Thymus (tissue), 11 donors: ENCODE data around the gene RGS10. TPM values are rescaled to one million over a fixed set of nuclear protein-coding genes. Genes with fewer than 3 reads are reported as not detected.
"Not testable (repeated sequence)": the region's sequence is repeated elsewhere in the genome, so short reads cannot be mapped to it uniquely, and the experiment has no call there.

Experiments
- DNase-seq, 9 donors: peaks; one replicate each; pipeline ENCODE4 v3.0.0-alpha.2; 2013; ENCODE audit warnings: low spot score in 9 of 9, low read depth in 6 of 9, missing footprints in 1 of 9
- H3K27ac ChIP-seq, 2 donors: one replicate each; pipeline ENCODE4 v1.5.1; 2013; ENCODE audit warnings: control low read depth in 1 of 2, low read depth in 1 of 2, low read length in 1 of 2, mild to moderate bottlenecking in 1 of 2, moderate library complexity in 1 of 2
- H3K27me3 ChIP-seq, 2 donors: one replicate each; pipeline ENCODE4 v1.5.1; 2013; ENCODE audit warnings: low read length in 1 of 2; ENCODE audit not compliant: control insufficient read depth in 2 of 2, insufficient read depth in 1 of 2
- H3K36me3 ChIP-seq, 2 donors: one replicate each; pipeline ENCODE4 v1.5.1; 2013; ENCODE audit warnings: low read length in 1 of 2, mild to moderate bottlenecking in 1 of 2, moderate library complexity in 1 of 2; ENCODE audit not compliant: control insufficient read depth in 2 of 2, insufficient read depth in 2 of 2
- H3K4me1 ChIP-seq, 2 donors: one replicate each; pipeline ENCODE4 v1.5.1; 2013; ENCODE audit warnings: low read length in 2 of 2; ENCODE audit not compliant: control insufficient read depth in 2 of 2, insufficient read depth in 2 of 2
- H3K4me3 ChIP-seq, 2 donors: one replicate each; pipeline ENCODE4 v1.5.1; 2013; ENCODE audit warnings: low read length in 2 of 2, control low read depth in 1 of 2, mild to moderate bottlenecking in 1 of 2
- H3K9me3 ChIP-seq, 2 donors: one replicate each; pipeline ENCODE4 v1.5.1; 2013; ENCODE audit warnings: low read length in 1 of 2, mild to moderate bottlenecking in 1 of 2; ENCODE audit not compliant: control insufficient read depth in 2 of 2, insufficient read depth in 1 of 2
- WGBS: extraction: QIAGEN DNeasy Blood & Tissue Kit; methylation state at CpG from one replicate; pipeline ENCODE4 v1.1.7; 2013; 5-methylcytosine and 5-hydroxymethylcytosine counted together
- polyA plus RNA-seq: library from polyadenylated mRNA; stranded (reverse); fragments of 200-250 nt; gene quantifications from one replicate; pipeline ENCODE4 v1.2.3, GENCODE V29; 2013
- total RNA-seq: library from RNA; stranded (reverse); fragments of 120-200 nt; gene quantifications from one replicate; pipeline ENCODE4 v1.2.4, GENCODE V29; 2013
- donor health status: healthy.

Gene RGS10
- total and polyA plus RNA-seq, 2 donors, result 304 to 372 TPM

DNA sequence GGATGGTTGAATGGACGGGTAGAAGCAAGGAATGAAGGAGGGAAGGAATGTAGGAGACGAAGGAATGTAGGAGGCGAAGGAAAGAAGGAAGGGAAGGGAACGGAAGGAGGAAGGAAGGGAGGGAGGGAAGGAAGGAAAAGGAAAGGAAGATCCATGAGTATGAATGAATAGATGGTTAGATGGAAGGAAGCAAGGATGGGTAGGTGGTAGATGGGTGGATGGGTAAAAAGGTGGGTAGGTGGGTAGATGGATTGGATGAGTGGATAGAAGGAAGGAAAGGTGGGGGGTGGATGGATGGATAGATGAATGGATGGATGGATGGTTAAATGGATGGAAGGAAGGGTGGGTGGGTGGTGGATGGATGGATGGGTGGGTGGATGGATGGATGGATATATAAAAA is 77.4 kb downstream of the RGS10 start:
- Histone ChIP-seq H3K27ac (no peak overlapping the region), H3K27me3 (no peaks in the 10 kb centered on the region), H3K4me3 (no peak overlapping the region), H3K36me3 (no peaks in the 10 kb centered on the region), H3K4me1 (peaks cover 0 to 5% of the 10 kb centered on the region in 2 donors), H3K9me3 (peaks cover 0 to 8% of the 10 kb centered on the region in 2 donors)
- no peak for DNase-seq
- WGBS, result 86% methylated on average over 4 of the region's 4 CpGs

DNA sequence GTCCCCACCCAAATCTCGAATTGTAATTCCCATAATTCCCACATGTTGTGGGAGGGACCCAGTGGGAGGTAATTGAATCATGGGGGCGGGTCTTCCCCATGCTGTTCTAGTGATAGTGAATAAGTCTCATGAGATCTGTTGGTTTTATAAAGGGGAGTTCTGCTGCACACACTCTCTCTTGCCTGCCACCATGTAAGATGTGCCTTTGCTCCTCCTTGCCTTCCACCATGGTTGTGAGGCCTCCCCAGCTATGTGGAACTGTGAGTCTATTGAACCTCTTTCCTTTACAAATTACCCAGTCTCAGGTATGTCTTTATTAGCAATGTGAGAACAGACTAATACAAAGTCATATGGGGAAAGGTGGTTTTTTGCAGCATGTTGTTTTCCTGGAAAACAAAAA is 79.3 kb downstream of the RGS10 start:
- peaks cover 2 to 16% of the 10 kb centered on the region in 2 donors for H3K4me1 ChIP-seq
- H3K27ac ChIP-seq, H3K4me3 ChIP-seq, H3K9me3 ChIP-seq, DNase-seq, H3K36me3 ChIP-seq, H3K27me3 ChIP-seq: not testable (repeated sequence)
- WGBS, result 93% methylated on average over 2 of the region's 2 CpGs

DNA sequence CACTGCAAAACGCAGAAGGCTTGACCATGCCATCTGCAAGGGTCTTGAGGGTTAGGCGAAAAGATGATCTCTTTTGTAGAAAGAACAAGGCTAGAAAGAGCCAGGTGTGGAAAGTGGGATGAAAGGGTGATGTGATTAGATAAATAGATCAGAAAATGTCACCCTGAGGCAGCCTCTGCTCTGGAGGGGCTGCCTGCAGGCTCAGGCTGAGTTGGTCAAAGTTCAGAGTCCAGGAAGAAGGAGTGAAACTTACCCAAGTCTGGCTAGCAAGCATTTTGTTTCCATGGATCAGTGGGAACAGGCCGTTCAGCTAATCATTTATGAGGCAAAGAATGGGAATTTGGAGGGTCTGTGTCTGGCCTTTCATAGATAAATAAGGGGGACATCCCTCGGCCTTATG is 79.7 kb downstream of the RGS10 start:
- DNase-seq, result no peak
- Histone ChIP-seq H3K27me3 (no peaks in the 10 kb centered on the region), H3K4me1 (peaks cover 4 to 20% of the 10 kb centered on the region in 2 donors), H3K4me3 (no peak overlapping the region), H3K36me3 (peaks cover 0 to 2% of the 10 kb centered on the region in 2 donors), H3K9me3 (peaks cover 0 to 8% of the 10 kb centered on the region in 2 donors), H3K27ac (no peak overlapping the region)
- 97% methylated on average over 4 of the region's 4 CpGs for WGBS

DNA sequence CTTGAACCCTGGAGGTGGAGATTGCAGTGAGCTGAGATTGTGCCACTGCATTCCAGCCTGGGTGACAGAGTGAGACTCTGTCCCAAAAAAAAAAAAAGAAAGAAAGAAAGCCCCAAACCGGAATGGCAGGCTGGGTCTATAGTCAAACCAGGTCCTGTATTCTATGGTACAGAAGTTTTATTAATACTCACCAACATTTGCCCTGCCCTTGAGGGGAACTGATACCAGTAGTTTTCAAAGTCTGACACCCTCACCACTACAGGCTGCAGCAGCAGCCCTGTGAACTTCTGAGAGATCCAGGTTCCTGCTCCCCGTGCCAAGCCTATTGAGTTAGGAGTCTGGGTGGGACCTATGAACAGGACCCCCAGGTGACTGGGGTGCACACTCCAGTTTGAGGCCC is 80.6 kb downstream of the RGS10 start:
- WGBS, result 94% methylated on average over 2 of the region's 2 CpGs
- Histone ChIP-seq H3K36me3 (peaks cover 0 to 2% of the 10 kb centered on the region in 2 donors), H3K27ac (no peak overlapping the region), H3K9me3 (peaks cover 0 to 8% of the 10 kb centered on the region in 2 donors), H3K4me1 (peaks cover 4 to 25% of the 10 kb centered on the region in 2 donors), H3K27me3 (no peaks in the 10 kb centered on the region), H3K4me3 (no peak overlapping the region)
- DNase-seq, result no peak

DNA sequence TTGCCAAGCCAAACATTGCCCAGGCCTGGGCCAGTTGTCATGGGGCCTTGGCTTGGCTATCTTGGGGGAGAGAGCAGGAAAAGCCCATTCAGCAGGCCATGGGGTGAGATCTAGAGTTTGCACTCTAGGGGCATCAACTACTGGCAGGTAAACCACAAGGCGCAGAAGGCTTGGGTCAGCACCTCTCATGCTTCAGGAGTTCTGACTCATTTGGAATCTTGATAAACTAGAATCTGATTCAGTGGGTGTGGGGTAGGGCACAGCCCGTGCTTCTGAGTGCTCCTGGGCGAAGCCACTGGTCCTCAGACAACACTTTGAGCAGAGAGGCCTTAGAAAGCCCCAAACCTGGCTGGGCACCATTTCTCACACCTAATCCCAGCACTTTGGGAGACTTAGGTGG is 81.1 kb downstream of the RGS10 start:
- Histone ChIP-seq H3K4me3 (no peak overlapping the region), H3K36me3 (peaks cover 0 to 2% of the 10 kb centered on the region in 2 donors), H3K4me1 (peaks cover 4 to 28% of the 10 kb centered on the region in 2 donors), H3K9me3 (peaks cover 0 to 8% of the 10 kb centered on the region in 2 donors), H3K27ac (no peak overlapping the region), H3K27me3 (no peaks in the 10 kb centered on the region)
- WGBS, result 95% methylated on average over 3 of the region's 3 CpGs
- DNase-seq, result no peak

DNA sequence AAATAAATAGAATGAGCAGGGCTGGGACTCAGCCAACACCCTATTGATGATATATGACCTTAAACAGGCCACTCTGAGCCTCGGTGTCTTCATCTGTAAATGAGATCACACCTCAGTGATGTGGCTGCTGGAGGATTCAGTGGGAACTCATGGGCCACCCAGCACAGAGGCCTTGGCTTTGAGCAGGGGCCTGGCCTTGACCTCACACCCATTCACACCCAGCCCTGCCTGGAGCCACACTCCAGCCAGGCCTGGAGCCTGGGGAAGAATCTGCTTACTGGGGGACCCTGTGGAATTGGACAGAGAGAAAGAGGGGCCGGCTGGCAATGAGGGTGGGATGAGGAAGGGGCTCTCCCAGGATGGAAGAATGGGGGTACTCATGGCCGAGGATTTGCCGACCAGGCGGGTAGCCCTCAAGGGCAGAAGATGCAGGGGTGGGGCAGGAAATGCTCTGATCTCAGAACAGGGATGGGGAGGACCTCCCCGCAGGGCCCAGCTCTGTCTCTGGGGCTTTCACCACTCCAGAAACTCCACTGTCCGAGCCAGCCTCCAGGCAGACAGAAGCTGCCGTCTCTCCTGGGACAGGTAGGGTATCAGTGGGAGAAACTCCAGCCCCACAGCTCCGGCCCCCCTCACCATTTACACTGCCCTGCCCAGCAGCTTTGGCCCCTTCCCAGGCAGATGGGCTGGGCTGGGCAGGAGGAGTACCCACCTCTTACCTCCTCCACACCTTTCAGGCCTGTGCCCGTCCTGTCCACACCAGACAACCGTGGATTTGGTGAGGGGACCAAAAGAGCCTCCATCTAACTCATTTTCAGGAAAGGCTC is 81.9 kb downstream of the RGS10 start:
- H3K36me3 ChIP-seq, result peaks cover 2 to 6% of the 10 kb centered on the region in 2 donors
- DNase-seq, result no peak
- no peak overlapping the region for H3K4me3 ChIP-seq
- peaks cover 0 to 8% of the 10 kb centered on the region in 2 donors for H3K9me3 ChIP-seq
- H3K27ac ChIP-seq, result no peak overlapping the region
- H3K4me1 ChIP-seq, result peaks cover 4 to 28% of the 10 kb centered on the region in 2 donors
- WGBS, result 96% methylated on average over 11 of the region's 11 CpGs
- H3K27me3 ChIP-seq, result no peaks in the 10 kb centered on the region

DNA sequence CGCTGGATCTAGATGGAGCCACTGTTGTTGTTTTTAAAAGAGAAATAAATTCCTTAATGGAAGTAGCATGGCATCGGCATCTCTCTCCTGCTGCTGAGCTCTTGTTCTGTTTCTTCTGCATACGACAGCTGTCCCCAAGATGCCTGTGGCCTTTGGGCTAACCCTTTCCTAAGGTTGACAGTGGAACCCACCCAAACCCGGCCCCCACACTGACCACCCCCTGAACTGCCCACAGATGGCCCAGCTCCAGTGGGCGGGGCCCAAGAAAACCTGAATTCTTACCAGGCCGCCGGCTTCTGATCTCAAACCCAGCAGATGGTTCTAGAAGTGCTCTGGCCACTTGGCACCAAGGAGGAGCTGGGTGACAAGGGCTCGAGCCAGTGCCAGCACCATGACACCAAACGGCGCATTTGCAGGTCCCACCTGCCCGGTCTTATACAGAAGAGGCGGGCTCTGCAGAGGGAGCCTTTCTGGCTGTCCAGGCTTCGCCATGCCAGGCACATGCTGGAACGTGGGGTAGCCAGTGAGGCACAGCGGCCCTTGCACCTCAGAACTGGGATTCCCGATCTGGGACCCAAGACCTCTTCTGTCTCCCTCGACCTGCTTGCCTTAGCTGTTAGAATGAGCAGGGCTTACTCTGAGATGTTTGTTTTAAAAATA is 82.7 kb downstream of the RGS10 start:
- H3K27ac ChIP-seq, result no peak overlapping the region
- DNase-seq, result no peak
- WGBS, result 93% methylated on average over 17 of the region's 17 CpGs
- peaks cover 0 to 8% of the 10 kb centered on the region in 2 donors for H3K9me3 ChIP-seq
- H3K27me3 ChIP-seq, result no peaks in the 10 kb centered on the region
- H3K4me1 ChIP-seq, result peaks cover 4 to 28% of the 10 kb centered on the region in 2 donors
- peaks cover 2 to 6% of the 10 kb centered on the region in 2 donors for H3K36me3 ChIP-seq
- no peak overlapping the region for H3K4me3 ChIP-seq

DNA sequence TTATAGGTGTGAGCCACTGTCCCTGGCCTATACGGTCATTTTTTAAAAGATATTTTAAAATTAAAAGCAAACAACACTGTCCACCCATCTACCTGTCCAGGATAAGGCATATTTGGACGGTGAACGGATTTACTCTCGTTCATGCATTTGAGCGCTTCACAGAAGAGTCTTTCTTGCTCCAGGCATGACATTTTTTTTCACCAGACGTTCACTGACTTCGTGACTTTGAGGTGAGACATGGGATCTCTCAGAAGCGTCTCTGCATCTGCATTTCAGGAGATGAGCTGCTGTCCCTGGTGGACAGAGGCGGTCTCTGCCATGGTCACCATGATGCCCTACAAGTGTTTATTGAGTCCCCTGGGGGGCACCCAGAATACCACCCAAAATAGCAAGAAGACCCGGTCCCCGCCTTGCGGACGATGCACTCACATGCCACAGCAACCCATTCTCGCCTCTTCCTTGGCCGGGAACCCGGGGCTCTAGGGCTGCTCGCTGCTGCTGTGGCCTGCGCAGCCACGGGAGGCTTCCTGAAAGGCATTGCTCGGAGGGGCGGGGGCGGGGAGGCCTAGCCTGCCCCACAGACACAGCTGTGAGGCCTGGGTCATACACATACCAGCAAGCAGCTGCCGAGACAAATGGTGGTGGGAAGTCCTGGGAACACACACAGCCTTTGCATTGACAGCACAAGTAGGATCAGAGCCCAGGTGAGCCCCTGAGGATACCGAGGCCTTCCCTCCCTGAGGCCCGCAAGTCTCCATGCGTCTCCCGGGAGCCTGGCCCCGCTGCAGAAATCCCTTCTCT is 84.4 kb downstream of the RGS10 start:
- H3K27ac ChIP-seq, result peak overlapping the region in 1 of 2 donors; percentile 13
- H3K9me3 ChIP-seq, result peaks cover 0 to 4% of the 10 kb centered on the region in 2 donors
- H3K4me3 ChIP-seq, result no peak overlapping the region
- DNase-seq, result peak in 4 of 9 donors; percentile 35 to 66 (median 55)
- no peaks in the 10 kb centered on the region for H3K27me3 ChIP-seq
- WGBS, result 86% methylated on average over 28 of the region's 28 CpGs
- peaks cover 9 to 16% of the 10 kb centered on the region in 2 donors for H3K36me3 ChIP-seq
- H3K4me1 ChIP-seq, result peaks cover 4 to 28% of the 10 kb centered on the region in 2 donors
